ENCODE data around the gene AGAP1. TPM values are rescaled to one million over a fixed set of nuclear protein-coding genes. Genes with fewer than 3 reads are reported as not detected.

AGAP1 gene
- total RNA-seq, 4 donors from 2014 or later: 7.2 to 19.6 (median 15.2) TPM

- Histone ChIP-seq H3K27me3 (no peaks in the 10 kb centered on the region), H3K9me3 (no peaks in the 10 kb centered on the region), H3K4me1 (peaks cover 0 to 35% (median 7%) of the 10 kb centered on the region in 3 donors), H3K27ac (no peak overlapping the region), H3K4me3 (no peak overlapping the region), H3K36me3 (no peaks in the 10 kb centered on the region)
- WGBS, 2 donors: 91 to 96% methylated on average over 11 of the region's 11 CpGs
- DNase-seq: no peak
- intact Hi-C loops (cut with DNase I): no loop called here
- no peak for TF ChIP-seq CTCF (IDR thresholded peaks at IDR 0.05)
- no peak for TF ChIP-seq POLR2A (IDR thresholded peaks at IDR 0.05)
Observed at GRCh38 chr2:235609321-235609720, 115.5 kb downstream of the AGAP1 start.

- TF ChIP-seq CTCF (IDR thresholded peaks at IDR 0.05) (no peak), POLR2A (IDR thresholded peaks at IDR 0.05) (no peak)
- DNase-seq: no peak
- 96 to 97% methylated on average over 5 of the region's 5 CpGs for WGBS, 2 donors
- Histone ChIP-seq H3K4me3 (no peak overlapping the region), H3K4me1 (peaks cover 0 to 39% (median 11%) of the 10 kb centered on the region in 3 donors), H3K9me3 (no peaks in the 10 kb centered on the region), H3K27me3 (no peaks in the 10 kb centered on the region), H3K36me3 (no peaks in the 10 kb centered on the region), H3K27ac (no peak overlapping the region)
- intact Hi-C loops (cut with DNase I): no loop called here
Observed at GRCh38 chr2:235609746-235610145, 115.9 kb downstream of the AGAP1 start.

GRCh38 chr2:235610696-235611257 lies 116.9 kb downstream of the AGAP1 start:
- Histone ChIP-seq H3K9me3 (no peaks in the 10 kb centered on the region), H3K4me3 (no peak overlapping the region), H3K36me3 (no peaks in the 10 kb centered on the region), H3K27ac (no peak overlapping the region), H3K27me3 (no peaks in the 10 kb centered on the region), H3K4me1 (peaks cover 0 to 41% (median 11%) of the 10 kb centered on the region in 3 donors)
- WGBS, 2 donors: 68 to 78% methylated on average over 10 to 12 of the region's 12 CpGs
- DNase-seq: no peak
- TF ChIP-seq POLR2A (IDR thresholded peaks at IDR 0.05) (no peak), CTCF (IDR thresholded peaks at IDR 0.05) (no peak)
- intact Hi-C loops (cut with DNase I): no loop called here

GRCh38 chr2:235611349-235611748 lies 117.5 kb downstream of the AGAP1 start:
- Histone ChIP-seq H3K9me3 (no peaks in the 10 kb centered on the region), H3K4me3 (no peak overlapping the region), H3K36me3 (no peaks in the 10 kb centered on the region), H3K4me1 (peaks cover 0 to 41% (median 9%) of the 10 kb centered on the region in 3 donors), H3K27me3 (no peaks in the 10 kb centered on the region), H3K27ac (no peak overlapping the region)
- no peak for TF ChIP-seq CTCF (IDR thresholded peaks at IDR 0.05)
- TF ChIP-seq POLR2A (IDR thresholded peaks at IDR 0.05): no peak
- no peak for DNase-seq
- intact Hi-C loops (cut with DNase I): no loop called here
- 56% methylated on average over 1 of the region's 1 CpG; no CpG with 5 or more reads in 1 of the 2 donors for WGBS, 2 donors

- no peaks in the 10 kb centered on the region for H3K36me3 ChIP-seq
- DNase-seq: no peak
- no peak overlapping the region for H3K27ac ChIP-seq
- H3K4me1 ChIP-seq: peaks cover 0 to 43% (median 9%) of the 10 kb centered on the region in 3 donors
- no peaks in the 10 kb centered on the region for H3K27me3 ChIP-seq
- TF ChIP-seq POLR2A (IDR thresholded peaks at IDR 0.05): no peak
- no peak for TF ChIP-seq CTCF (IDR thresholded peaks at IDR 0.05)
- WGBS, 2 donors: 87 to 88% methylated on average over 7 of the region's 7 CpGs
- H3K4me3 ChIP-seq: no peak overlapping the region
- intact Hi-C loops (cut with DNase I): no loop called here
- H3K9me3 ChIP-seq: no peaks in the 10 kb centered on the region
Observed at GRCh38 chr2:235611756-235612155, 117.9 kb downstream of the AGAP1 start.
